ENCODE results near the gene PTH.

The PTH gene

DNA sequence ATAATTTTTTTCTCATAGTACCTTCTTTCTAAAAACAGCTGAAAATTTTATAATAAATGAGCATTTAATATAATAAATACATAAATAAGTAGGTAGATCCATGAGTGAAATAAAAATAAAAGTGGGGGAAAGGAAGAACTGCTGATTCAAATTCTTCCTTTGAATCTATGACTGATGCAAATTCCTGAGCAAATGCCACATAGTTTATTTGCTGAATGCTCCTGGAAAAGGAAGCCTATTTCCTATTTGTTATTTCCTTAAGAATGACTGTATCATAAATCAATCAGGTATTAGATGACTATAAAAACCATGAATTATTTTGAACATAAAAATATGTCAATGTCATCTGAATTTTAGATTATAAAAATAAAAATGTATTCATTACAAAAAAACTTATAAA lies 49.4 kb downstream of the PTH start:
- no peak for DNase-seq

DNA sequence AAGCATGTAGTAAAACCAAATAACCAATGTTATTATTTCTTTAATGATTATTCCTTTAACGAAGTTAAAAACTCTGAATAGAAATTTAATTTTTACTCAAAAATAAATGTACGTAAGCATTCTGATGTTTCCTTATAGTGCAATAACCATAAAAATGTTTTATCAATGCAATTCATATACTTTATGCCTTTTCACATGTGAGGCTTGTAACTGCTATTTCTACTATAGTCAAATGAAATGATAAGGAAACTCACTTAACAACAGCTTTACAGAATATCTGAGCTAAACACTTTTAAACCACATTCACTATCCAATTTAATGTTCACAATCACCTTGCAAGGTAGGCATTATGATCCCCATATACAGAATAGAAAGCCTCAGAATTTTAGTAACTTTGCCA lies 50.2 kb downstream of the PTH start:
- no peak for DNase-seq
